ENCODE measurements around the gene SCAMP2.
"Not testable (repeated sequence)": the region's sequence is repeated elsewhere in the genome, so short reads cannot be mapped to it uniquely, and the experiment has no call there.

SCAMP2 gene

GRCh38 chr15:74889883-74890664 lies 16.9 kb upstream of the SCAMP2 start, which contains the start of gene MPI:
TSS of gene MPI (plus strand) at chr15:74890042. CDS start at chr15:74890074, 32 bp downstream.
- DNase-seq, result peak; percentile 88

GRCh38 chr15:74889390-74889882 lies 16.3 kb upstream of the SCAMP2 start:
- DNase-seq, result no peak

GRCh38 chr15:74888716-74889115 lies 15.6 kb upstream of the SCAMP2 start:
- DNase-seq, result no peak

- not testable (repeated sequence) for DNase-seq
Observed at GRCh38 chr15:74887537-74888193, 14.5 kb upstream of the SCAMP2 start.

- DNase-seq, result no peak
Observed at GRCh38 chr15:74885461-74885860, 12.3 kb upstream of the SCAMP2 start.

- no peak for DNase-seq
Observed at GRCh38 chr15:74884428-74885223, 11.5 kb upstream of the SCAMP2 start.

- no peak for DNase-seq
Observed at GRCh38 chr15:74882528-74882927, 9.4 kb upstream of the SCAMP2 start.

- DNase-seq, result no peak
Observed at GRCh38 chr15:74878273-74878672, 5.1 kb upstream of the SCAMP2 start.

GRCh38 chr15:74873756-74874424 lies 725 bp upstream of the SCAMP2 start:
- DNase-seq, result no peak

GRCh38 chr15:74872702-74873035 lies 496 bp downstream of the SCAMP2 start:
- DNase-seq, result no peak

GRCh38 chr15:74870436-74871215 lies 2.5 kb downstream of the SCAMP2 start:
- DNase-seq, result no peak

- no peak for DNase-seq
Observed at GRCh38 chr15:74869726-74870407, 3.3 kb downstream of the SCAMP2 start.

GRCh38 chr15:74869372-74869725 lies 3.8 kb downstream of the SCAMP2 start:
- no peak for DNase-seq

GRCh38 chr15:74868059-74868458 lies 5.1 kb downstream of the SCAMP2 start:
- DNase-seq, result no peak

GRCh38 chr15:74867466-74868038 lies 5.6 kb downstream of the SCAMP2 start:
- DNase-seq, result no peak

GRCh38 chr15:74866090-74866489 lies 7.1 kb downstream of the SCAMP2 start:
- DNase-seq, result no peak

- DNase-seq, result no peak
Observed at GRCh38 chr15:74865316-74865715, 7.8 kb downstream of the SCAMP2 start.

- no peak for DNase-seq
Observed at GRCh38 chr15:74864296-74864695, 8.9 kb downstream of the SCAMP2 start.

- DNase-seq, result no peak
Observed at GRCh38 chr15:74863239-74864056, 9.7 kb downstream of the SCAMP2 start.

- DNase-seq, result no peak
Observed at GRCh38 chr15:74858369-74858740, 14.8 kb downstream of the SCAMP2 start.
